WTC11 (cell line): Measurements from ENCODE around the gene CHD6.

Experiments
- ELF4 ChIP-seq: sonication (generic); formaldehyde crosslinking; IDR thresholded peaks from 2 replicates; pipeline ENCODE4 v1.8.1; 2022; ENCODE audit warnings: low read depth, mild to moderate bottlenecking, moderate library complexity, missing genetic modification reagents
- IRF2 ChIP-seq: sonication (generic); formaldehyde crosslinking; IDR thresholded peaks from 2 replicates; pipeline ENCODE4 v1.8.0; 2022; ENCODE audit warnings: low read depth, missing genetic modification reagents, borderline replicate concordance
- KAT7 ChIP-seq: sonication (generic); formaldehyde crosslinking; IDR thresholded peaks from 2 replicates; pipeline ENCODE4 v1.8.1; 2023; ENCODE audit warnings: missing genetic modification reagents, mild to moderate bottlenecking, borderline replicate concordance
- NFYB ChIP-seq: sonication (generic); formaldehyde crosslinking; conservative IDR thresholded peaks from 2 replicates; pipeline ENCODE4 v1.8.0; 2022; ENCODE audit warnings: low read depth, missing genetic modification reagents
- OVOL2 ChIP-seq: fragments of 250-450 bp; sonication (Bioruptor Pico); IDR thresholded peaks from 2 replicates; pipeline ENCODE4 v1.9.0; 2021; ENCODE audit warnings: mild to moderate bottlenecking, borderline replicate concordance
- ZNF232 ChIP-seq: sonication (generic); formaldehyde crosslinking; IDR thresholded peaks from 2 replicates; pipeline ENCODE4 v1.8.0; 2022; ENCODE audit warnings: mild to moderate bottlenecking, missing genetic modification reagents
- TF ChIP-seq, protein P1 (sequence below): fragments of 200-600 bp; IDR thresholded peaks from 2 replicates; pipeline ENCODE4 v1.8.0; 2022; ENCODE audit warnings: antibody characterized with exemption
- TF ChIP-seq, protein P2 (sequence below): sonication (generic); formaldehyde crosslinking; IDR thresholded peaks from 2 replicates; pipeline ENCODE4 v1.8.0; 2023; ENCODE audit warnings: missing genetic modification reagents
- TF ChIP-seq, protein P3 (sequence below): sonication (generic); formaldehyde crosslinking; IDR thresholded peaks from 2 replicates; pipeline ENCODE4 v1.8.0; 2022; ENCODE audit warnings: mild to moderate bottlenecking, missing genetic modification reagents
- TF ChIP-seq, protein P4 (sequence below): sonication (generic); formaldehyde crosslinking; IDR thresholded peaks from 2 replicates; pipeline ENCODE4 v1.8.0; 2022; ENCODE audit warnings: mild to moderate bottlenecking, missing genetic modification reagents

DNA sequence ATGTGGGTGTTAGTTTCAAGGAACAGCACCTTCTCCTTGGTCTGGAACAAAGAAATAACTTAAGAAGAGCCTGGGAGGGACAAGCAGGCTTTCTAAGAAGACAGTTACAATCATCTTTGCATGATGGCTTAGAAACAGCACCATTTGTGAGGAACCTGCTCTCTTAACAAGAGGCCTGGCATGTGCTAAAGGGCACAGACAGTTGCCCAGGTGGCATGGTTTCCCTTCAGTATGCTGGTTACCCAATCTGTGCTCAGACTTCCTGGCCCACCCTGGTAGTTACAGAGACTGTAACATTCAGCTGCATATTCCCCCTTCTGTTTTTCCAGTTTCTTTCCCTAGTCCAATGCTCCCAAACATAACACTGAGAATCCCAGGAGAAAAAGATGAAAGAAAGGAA lies 84.0 kb downstream of the CHD6 start:
- TF ChIP-seq, protein P1, sequence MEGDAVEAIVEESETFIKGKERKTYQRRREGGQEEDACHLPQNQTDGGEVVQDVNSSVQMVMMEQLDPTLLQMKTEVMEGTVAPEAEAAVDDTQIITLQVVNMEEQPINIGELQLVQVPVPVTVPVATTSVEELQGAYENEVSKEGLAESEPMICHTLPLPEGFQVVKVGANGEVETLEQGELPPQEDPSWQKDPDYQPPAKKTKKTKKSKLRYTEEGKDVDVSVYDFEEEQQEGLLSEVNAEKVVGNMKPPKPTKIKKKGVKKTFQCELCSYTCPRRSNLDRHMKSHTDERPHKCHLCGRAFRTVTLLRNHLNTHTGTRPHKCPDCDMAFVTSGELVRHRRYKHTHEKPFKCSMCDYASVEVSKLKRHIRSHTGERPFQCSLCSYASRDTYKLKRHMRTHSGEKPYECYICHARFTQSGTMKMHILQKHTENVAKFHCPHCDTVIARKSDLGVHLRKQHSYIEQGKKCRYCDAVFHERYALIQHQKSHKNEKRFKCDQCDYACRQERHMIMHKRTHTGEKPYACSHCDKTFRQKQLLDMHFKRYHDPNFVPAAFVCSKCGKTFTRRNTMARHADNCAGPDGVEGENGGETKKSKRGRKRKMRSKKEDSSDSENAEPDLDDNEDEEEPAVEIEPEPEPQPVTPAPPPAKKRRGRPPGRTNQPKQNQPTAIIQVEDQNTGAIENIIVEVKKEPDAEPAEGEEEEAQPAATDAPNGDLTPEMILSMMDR, result no peak
- no peak for TF ChIP-seq ELF4 (CRISPR knock-in tag)
- TF ChIP-seq, protein P2, sequence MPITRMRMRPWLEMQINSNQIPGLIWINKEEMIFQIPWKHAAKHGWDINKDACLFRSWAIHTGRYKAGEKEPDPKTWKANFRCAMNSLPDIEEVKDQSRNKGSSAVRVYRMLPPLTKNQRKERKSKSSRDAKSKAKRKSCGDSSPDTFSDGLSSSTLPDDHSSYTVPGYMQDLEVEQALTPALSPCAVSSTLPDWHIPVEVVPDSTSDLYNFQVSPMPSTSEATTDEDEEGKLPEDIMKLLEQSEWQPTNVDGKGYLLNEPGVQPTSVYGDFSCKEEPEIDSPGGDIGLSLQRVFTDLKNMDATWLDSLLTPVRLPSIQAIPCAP (CRISPR knock-in tag), result no peak
- TF ChIP-seq, protein P3, sequence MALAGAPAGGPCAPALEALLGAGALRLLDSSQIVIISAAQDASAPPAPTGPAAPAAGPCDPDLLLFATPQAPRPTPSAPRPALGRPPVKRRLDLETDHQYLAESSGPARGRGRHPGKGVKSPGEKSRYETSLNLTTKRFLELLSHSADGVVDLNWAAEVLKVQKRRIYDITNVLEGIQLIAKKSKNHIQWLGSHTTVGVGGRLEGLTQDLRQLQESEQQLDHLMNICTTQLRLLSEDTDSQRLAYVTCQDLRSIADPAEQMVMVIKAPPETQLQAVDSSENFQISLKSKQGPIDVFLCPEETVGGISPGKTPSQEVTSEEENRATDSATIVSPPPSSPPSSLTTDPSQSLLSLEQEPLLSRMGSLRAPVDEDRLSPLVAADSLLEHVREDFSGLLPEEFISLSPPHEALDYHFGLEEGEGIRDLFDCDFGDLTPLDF (CRISPR knock-in tag), result no peak
- TF ChIP-seq KAT7 (CRISPR knock-in tag), result no peak
- no peak for TF ChIP-seq NFYB (CRISPR knock-in tag)
- TF ChIP-seq, protein P4, sequence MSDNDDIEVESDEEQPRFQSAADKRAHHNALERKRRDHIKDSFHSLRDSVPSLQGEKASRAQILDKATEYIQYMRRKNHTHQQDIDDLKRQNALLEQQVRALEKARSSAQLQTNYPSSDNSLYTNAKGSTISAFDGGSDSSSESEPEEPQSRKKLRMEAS (CRISPR knock-in tag), result no peak
- TF ChIP-seq OVOL2 (CRISPR knock-in tag), result no peak
- TF ChIP-seq ZNF232 (CRISPR knock-in tag), result no peak
- TF ChIP-seq IRF2 (CRISPR knock-in tag), result no peak
